HepG2 (cell line): ENCODE results near the gene CREBZF. TPM values are rescaled to one million over a fixed set of nuclear protein-coding genes. Genes with fewer than 3 reads are reported as not detected.

ENCODE experiments used
- BORCS8-MEF2B ChIP-seq: sonication (generic); formaldehyde crosslinking; IDR thresholded peaks from 2 replicates; pipeline ENCODE4 v1.8.0; 2022; ENCODE audit warnings: mild to moderate bottlenecking, missing genetic modification reagents
- CBX2 ChIP-seq, 2 experiments: fragments of 200-600 bp in 1 of 2; sonication (generic); formaldehyde crosslinking in 1 of 2; IDR thresholded peaks; 2 replicates each; pipeline versions ENCODE4 v1.7.0 to v1.8.1; 2018 to 2022; ENCODE audit warnings: low read depth in 2 of 2, low read length in 1 of 2, mild to moderate bottlenecking in 1 of 2, missing genetic modification reagents in 1 of 2
- GZF1 ChIP-seq: sonication (generic); formaldehyde crosslinking; IDR thresholded peaks from 2 replicates; pipeline ENCODE4 v1.5.1; 2020; ENCODE audit warnings: mild to moderate bottlenecking, missing genetic modification reagents
- HNRNPK ChIP-seq: fragments of 200-400 bp; formaldehyde crosslinking; IDR thresholded peaks from 2 replicates; pipeline ENCODE4 v1.6.1; 2018; ENCODE audit warnings: low read length, low read depth, moderate library complexity, mild to moderate bottlenecking; ENCODE audit not compliant: poor library complexity, severe bottlenecking
- JUN ChIP-seq: sonication (generic); formaldehyde crosslinking; IDR thresholded peaks from 2 replicates; pipeline ENCODE4 v1.4.0; 2020; ENCODE audit warnings: mild to moderate bottlenecking, missing genetic modification reagents
- KAT8 ChIP-seq: IDR thresholded peaks from 2 replicates; pipeline ENCODE4 v1.6.1; 2016; ENCODE audit warnings: missing genetic modification reagents, missing compliant biosample characterization
- RELA ChIP-seq: sonication (generic); formaldehyde crosslinking; IDR thresholded peaks from 2 replicates; pipeline ENCODE4 v1.4.0; 2020; ENCODE audit warnings: missing genetic modification reagents
- SPEN ChIP-seq: sonication (generic); formaldehyde crosslinking; IDR thresholded peaks from 2 replicates; pipeline ENCODE4 v1.5.1; 2020; ENCODE audit warnings: low read depth, mild to moderate bottlenecking, missing genetic modification reagents
- U2AF1 ChIP-seq: fragments of 200-400 bp; formaldehyde crosslinking; optimal IDR thresholded peaks from 2 replicates; pipeline ENCODE3; 2017; ENCODE audit warnings: mild to moderate bottlenecking, low read depth, low read length
- ZNF761 ChIP-seq: sonication (generic); formaldehyde crosslinking; conservative IDR thresholded peaks from 2 replicates; pipeline ENCODE4 v1.4.0; 2020; ENCODE audit warnings: mild to moderate bottlenecking, missing genetic modification reagents
- polyA plus RNA-seq, 8 experiments: library from polyadenylated mRNA; depleted of rRNA in 3 of 8; stranded (reverse) in 7 of 8; unstranded in 1 of 8; fragments of >200 nt; fragmentation: Illumina TruSeq in 4 of 8; extraction: Trizol in 4 of 8; gene quantifications; 2 replicates each; pipeline versions ENCODE4 v1.2.1 to v1.2.3, GENCODE V29; 2011 to 2016; ENCODE audit warnings: low read depth in 4 of 8, missing spikeins in 1 of 8, mixed read lengths in 1 of 8; ENCODE audit not compliant: insufficient read depth in 1 of 8
- total RNA-seq, 5 experiments: library from RNA; depleted of rRNA; stranded (reverse); fragments of >200 nt; fragmentation: Illumina TruSeq; extraction: Trizol; gene quantifications; 2 replicates each; pipeline ENCODE4 v1.2.3, GENCODE V29; 2016; ENCODE audit warnings: low read depth in 1 of 5
- TF ChIP-seq, protein P1 (sequence below): sonication (generic); formaldehyde crosslinking; IDR thresholded peaks from 2 replicates; pipeline ENCODE4 v1.4.0; 2020; ENCODE audit warnings: mild to moderate bottlenecking, missing genetic modification reagents
- TF ChIP-seq, protein P2 (sequence below): sonication (generic); formaldehyde crosslinking; IDR thresholded peaks from 2 replicates; pipeline ENCODE4 v1.4.0; 2020; ENCODE audit warnings: missing genetic modification reagents, low read depth, mild to moderate bottlenecking, borderline replicate concordance
- TF ChIP-seq, protein P3 (sequence below): conservative IDR thresholded peaks from 2 replicates; pipeline ENCODE4 v1.6.1; 2018; ENCODE audit warnings: missing genetic modification reagents

CREBZF gene
- total and polyA plus RNA-seq, 2 of the 13 experiments (the other 11 are each of a cell fraction or from before 2014, with no cell fraction given), result 30.6 to 43.1 TPM

DNA sequence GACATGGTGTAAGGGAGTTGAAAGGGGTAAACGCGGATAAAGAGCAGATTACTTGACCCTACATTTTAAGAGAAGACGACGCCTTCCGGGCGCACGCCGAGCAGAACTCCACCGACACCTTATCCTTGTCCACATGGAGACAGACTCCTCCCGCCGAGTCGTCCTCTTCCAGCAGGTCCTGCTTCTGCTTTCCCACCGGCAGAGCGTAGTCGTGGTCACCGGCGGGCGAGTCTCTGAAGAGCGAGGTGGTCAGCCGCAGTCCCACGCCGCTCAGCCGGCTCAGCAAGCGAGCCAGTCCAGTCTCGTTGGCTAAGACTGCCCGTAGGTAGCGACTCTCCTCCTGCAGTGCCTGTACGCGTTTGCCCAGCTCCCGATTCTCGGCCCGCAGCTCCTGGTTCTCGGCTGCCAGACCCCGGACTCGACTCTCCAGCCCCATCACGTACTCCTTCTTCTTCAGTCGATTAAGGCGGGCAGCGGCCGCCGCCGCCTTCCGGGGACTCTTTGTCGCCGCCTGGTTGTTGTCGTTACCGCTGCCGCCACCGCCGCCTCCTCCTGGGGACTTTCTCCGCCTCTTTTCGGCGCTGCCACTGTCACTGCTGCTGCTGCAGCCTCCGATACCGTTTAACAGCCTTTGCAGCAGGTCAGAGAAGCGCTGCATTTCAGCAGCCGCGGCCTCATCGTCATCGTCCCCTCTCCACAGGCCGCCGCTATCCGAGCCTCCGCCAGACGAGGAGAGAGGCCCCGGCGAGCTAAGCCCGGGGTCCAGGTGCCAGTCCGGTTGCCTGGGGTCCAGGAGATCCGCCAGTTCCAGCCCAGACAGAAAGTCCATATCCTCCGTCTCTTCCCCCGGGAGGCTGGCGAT is 945 bp downstream of the CREBZF start (continued):
- TF ChIP-seq, protein P1, sequence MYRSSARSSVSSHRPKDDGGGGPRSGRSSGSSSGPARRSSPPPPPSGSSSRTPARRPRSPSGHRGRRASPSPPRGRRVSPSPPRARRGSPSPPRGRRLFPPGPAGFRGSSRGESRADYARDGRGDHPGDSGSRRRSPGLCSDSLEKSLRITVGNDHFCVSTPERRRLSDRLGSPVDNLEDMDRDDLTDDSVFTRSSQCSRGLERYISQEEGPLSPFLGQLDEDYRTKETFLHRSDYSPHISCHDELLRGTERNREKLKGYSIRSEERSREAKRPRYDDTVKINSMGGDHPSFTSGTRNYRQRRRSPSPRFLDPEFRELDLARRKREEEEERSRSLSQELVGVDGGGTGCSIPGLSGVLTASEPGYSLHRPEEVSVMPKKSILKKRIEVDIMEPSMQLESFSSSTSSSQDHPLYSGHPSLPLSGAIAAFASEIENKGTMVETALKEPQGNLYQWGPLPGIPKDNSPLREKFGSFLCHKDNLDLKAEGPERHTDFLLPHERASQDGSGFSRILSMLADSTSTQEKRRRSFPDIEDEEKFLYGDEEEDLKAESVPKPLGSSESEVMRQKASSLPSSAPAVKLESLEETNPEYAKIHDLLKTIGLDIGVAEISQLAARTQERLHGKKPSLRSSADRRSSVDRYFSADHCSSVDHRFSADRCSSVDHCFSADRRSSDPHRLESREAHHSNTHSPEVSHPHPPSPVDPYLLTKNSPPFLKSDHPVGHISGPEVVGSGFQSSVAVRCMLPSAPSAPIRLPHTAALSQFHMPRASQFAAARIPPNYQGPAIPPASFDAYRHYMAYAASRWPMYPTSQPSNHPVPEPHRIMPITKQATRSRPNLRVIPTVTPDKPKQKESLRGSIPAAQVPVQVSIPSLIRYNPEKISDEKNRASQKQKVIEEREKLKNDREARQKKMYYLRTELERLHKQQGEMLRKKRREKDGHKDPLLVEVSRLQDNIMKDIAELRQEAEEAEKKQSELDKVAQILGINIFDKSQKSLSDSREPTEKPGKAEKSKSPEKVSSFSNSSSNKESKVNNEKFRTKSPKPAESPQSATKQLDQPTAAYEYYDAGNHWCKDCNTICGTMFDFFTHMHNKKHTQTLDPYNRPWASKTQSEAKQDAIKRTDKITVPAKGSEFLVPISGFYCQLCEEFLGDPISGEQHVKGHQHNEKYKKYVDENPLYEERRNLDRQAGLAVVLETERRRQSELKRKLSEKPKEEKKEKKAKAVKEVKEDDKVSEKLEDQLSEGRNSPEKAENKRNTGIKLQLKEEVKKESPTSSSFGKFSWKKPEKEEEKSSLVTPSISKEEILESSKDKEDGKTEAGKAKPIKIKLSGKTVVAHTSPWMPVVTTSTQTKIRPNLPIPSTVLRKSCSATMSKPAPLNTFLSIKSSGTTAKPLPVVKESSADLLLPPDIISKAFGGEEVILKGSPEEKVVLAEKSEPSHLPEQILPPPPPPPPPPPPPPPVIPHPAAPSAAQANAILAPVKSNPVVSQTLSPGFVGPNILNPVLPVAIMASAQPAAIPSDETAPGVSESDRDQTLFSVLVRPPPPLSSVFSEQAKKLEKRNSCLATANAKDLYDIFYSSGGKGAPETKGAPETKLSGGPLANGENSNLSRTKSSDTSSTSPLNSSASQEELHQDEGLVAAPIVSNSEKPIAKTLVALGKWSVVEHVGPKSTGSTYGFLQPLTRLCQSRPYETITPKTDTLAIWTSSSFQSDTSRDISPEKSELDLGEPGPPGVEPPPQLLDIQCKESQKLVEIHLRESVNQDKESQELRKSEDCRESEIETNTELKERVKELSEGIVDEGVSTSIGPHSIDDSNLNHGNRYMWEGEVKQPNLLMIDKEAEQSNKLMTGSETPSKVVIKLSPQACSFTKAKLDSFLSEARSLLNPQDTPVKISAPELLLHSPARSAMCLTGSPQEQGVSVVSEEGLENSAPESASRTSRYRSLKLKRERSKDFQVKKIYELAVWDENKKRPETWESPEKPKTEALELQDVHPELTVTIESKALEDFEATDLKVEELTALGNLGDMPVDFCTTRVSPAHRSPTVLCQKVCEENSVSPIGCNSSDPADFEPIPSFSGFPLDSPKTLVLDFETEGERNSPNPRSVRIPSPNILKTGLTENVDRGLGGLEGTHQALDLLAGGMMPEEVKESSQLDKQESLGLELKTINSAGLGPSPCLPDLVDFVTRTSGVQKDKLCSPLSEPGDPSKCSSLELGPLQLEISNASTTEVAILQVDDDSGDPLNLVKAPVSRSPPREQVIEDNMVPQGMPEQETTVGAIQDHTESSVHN, result no peak
- TF ChIP-seq SPEN (CRISPR knock-in tag) (no peak), BORCS8-MEF2B (no peak; the same call in 1 of the 2 replicates), KAT8 (CRISPR knock-in tag) (no peak), U2AF1 (no peak), CBX2 (IDR thresholded peaks at IDR 0.05; ENCODE audit: low read depth, low read length) (no peak), CBX2 (CRISPR knock-in tag; IDR thresholded peaks at IDR 0.05; ENCODE audit: low read depth) (no peak), RELA (CRISPR knock-in tag) (no peak), JUN (CRISPR knock-in tag) (no peak), ZNF761 (no peak), GZF1 (0 out of 2 replicates have a peak, but pooled peaks have one; percentile 17), HNRNPK (no peak)
- TF ChIP-seq, protein P2, sequence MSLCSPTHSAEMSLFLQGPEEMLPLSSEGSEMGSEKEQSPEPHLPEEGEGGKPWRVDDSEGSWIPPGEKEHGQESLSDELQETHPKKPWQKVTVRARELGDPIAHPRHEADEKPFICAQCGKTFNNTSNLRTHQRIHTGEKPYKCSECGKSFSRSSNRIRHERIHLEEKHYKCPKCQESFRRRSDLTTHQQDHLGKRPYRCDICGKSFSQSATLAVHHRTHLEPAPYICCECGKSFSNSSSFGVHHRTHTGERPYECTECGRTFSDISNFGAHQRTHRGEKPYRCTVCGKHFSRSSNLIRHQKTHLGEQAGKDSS (CRISPR knock-in tag), result peak; percentile 16; the same call in 1 of the 2 replicates
- TF ChIP-seq, protein P3, sequence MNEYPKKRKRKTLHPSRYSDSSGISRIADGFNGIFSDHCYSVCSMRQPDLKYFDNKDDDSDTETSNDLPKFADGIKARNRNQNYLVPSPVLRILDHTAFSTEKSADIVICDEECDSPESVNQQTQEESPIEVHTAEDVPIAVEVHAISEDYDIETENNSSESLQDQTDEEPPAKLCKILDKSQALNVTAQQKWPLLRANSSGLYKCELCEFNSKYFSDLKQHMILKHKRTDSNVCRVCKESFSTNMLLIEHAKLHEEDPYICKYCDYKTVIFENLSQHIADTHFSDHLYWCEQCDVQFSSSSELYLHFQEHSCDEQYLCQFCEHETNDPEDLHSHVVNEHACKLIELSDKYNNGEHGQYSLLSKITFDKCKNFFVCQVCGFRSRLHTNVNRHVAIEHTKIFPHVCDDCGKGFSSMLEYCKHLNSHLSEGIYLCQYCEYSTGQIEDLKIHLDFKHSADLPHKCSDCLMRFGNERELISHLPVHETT (CRISPR knock-in tag), result no peak
